IPS-20b (cell line): ENCODE results near the gene ADGRB3.
"Not testable (repeated sequence)": the region's sequence is repeated elsewhere in the genome, so short reads cannot be mapped to it uniquely, and the experiment has no call there.

ENCODE experiments used
- H3K27ac ChIP-seq: one replicate; pipeline ENCODE4 v1.5.1; 2013; ENCODE audit warnings: low read length
- H3K27me3 ChIP-seq: 2 replicates; pipeline ENCODE4 v1.6.1; 2013; ENCODE audit warnings: mild to moderate bottlenecking, low read length, inconsistent platforms; ENCODE audit not compliant: insufficient read depth
- H3K36me3 ChIP-seq: 2 replicates; pipeline ENCODE4 v1.6.1; 2013; ENCODE audit warnings: low read depth, mild to moderate bottlenecking, inconsistent platforms, low read length, moderate library complexity; ENCODE audit not compliant: insufficient read depth
- H3K4me1 ChIP-seq: 2 replicates; pipeline ENCODE4 v1.6.1; 2013; ENCODE audit warnings: mild to moderate bottlenecking, control low read depth, inconsistent platforms, low read length, moderate library complexity; ENCODE audit not compliant: insufficient read depth
- H3K4me3 ChIP-seq: 2 replicates; pipeline ENCODE4 v1.5.1; 2013; ENCODE audit warnings: mild to moderate bottlenecking, low read length, inconsistent platforms
- H3K9ac ChIP-seq: 2 replicates; pipeline ENCODE4 v1.6.1; 2013; ENCODE audit warnings: low read depth, mild to moderate bottlenecking, inconsistent platforms, low read length, moderate library complexity
- H3K9me3 ChIP-seq: 2 replicates; pipeline ENCODE4 v1.6.1; 2013; ENCODE audit warnings: mild to moderate bottlenecking, low read depth, low read length, inconsistent platforms; ENCODE audit not compliant: insufficient read depth

ADGRB3 gene

DNA sequence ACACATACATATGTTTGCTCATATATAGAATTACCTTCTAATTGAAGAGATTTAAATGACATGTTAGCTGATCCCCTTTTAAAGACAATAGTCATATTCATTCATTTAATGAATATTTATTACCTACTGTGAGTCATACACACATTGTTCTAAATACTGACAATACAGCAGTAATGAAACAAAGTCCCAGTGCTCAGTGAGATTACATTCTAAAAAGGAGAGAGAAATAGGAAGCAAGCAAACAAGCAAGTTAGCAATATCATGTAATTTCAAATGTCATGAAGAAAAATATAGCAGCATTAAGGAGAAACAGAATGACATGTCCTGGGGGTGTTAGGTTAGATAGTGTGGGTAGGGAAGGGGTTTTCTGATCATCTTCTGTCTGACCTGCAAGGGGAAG is 136.3 kb downstream of the ADGRB3 start:
- Histone ChIP-seq H3K4me3 (no peak overlapping the region), H3K36me3 (no peaks in the 10 kb centered on the region), H3K27ac (no peak overlapping the region), H3K9ac (no peak overlapping the region), H3K27me3 (no peaks in the 10 kb centered on the region), H3K4me1 (no peaks in the 10 kb centered on the region), H3K9me3 (no peaks in the 10 kb centered on the region)

DNA sequence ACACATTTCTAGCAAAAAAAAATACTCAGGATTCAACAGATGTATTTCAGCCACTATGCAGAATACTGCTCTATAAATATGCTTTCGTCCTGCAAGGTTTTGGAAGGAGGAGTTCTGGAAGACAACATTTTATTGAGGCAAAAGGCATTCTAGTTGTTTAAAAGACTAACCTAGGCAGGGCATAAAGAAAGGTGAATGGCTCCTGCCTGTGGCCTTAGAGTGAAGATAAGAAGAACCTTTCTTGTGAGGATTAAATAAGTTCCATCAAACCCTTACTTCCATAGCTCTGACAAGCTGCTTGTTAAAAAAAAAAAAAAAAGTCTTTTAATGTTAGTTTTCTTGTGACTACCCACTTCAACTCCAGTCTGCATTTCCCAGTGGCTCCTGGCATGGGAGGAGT is 139.8 kb downstream of the ADGRB3 start:
- H3K4me1 ChIP-seq = no peaks in the 10 kb centered on the region
- no peaks in the 10 kb centered on the region for H3K36me3 ChIP-seq
- no peak overlapping the region for H3K27ac ChIP-seq
- no peak overlapping the region for H3K9ac ChIP-seq
- no peaks in the 10 kb centered on the region for H3K27me3 ChIP-seq
- H3K4me3 ChIP-seq = no peak overlapping the region
- no peaks in the 10 kb centered on the region for H3K9me3 ChIP-seq

DNA sequence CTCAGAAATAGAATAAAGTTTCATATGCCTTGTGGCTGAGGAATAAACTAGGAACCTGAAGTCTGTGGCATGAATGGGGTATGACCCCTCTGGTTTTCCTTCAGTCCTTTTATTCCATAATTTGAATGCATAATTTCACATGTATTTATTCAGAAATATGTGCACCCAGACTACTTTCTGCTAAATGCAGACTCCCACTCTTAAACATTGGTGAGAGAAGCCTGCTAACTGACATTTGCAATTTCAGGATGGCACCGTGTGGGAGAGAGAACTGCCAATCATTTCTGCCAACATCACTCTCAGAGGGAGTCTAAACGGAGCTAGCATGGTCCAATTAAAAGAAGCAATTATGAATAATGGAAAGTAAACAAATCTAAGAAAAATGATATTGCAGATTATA is 141.3 kb downstream of the ADGRB3 start:
- Histone ChIP-seq H3K9me3 (no peaks in the 10 kb centered on the region), H3K4me3 (no peak overlapping the region), H3K36me3 (no peaks in the 10 kb centered on the region)

GRCh38 chr6:68777956-68778355 is 142.9 kb downstream of the ADGRB3 start:
- H3K27ac ChIP-seq = no peak overlapping the region
- no peak overlapping the region for H3K9ac ChIP-seq
- no peak overlapping the region for H3K4me3 ChIP-seq
- H3K27me3 ChIP-seq = no peaks in the 10 kb centered on the region
- no peaks in the 10 kb centered on the region for H3K4me1 ChIP-seq
- H3K9me3 ChIP-seq = no peaks in the 10 kb centered on the region
- H3K36me3 ChIP-seq = no peaks in the 10 kb centered on the region

More for the DNA sequence above, 141.3 kb downstream of the ADGRB3 start:
- no peaks in the 10 kb centered on the region for H3K27me3 ChIP-seq
- no peak overlapping the region for H3K9ac ChIP-seq
- H3K4me1 ChIP-seq = no peaks in the 10 kb centered on the region
- H3K27ac ChIP-seq = no peak overlapping the region

DNA sequence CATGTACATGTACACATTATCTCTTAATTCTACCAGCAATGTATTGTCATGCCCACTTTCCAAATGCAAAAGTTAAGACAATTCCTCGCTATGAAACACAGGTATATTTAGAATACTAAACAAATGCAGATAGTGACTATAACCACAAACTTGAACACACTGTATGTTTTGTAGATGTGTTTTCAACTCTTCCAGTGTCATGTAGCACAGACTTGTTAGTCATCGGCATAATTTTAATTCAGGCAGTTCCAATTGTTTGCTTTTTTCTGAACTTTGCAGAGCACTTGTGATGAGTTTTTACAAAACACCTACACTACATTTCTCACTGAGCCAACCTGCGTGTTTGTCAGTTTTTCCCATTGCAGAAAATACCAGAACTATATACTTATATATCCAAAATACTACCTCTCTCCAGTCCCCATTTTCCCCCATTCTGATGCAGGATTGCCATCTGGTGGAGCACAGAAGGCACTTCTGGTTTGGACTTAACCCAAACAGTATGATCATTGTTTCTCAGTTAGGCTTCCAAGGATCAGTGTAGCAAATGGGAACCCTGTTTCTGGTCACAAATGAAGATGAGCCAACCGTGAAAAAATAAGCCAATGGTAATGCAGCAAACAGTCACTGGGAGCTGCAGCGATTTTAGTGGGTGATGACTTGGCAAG is 143.4 kb downstream of the ADGRB3 start:
- no peak overlapping the region for H3K27ac ChIP-seq
- no peak overlapping the region for H3K4me3 ChIP-seq
- H3K36me3 ChIP-seq = no peaks in the 10 kb centered on the region
- H3K9me3 ChIP-seq = no peaks in the 10 kb centered on the region
- no peaks in the 10 kb centered on the region for H3K27me3 ChIP-seq
- no peaks in the 10 kb centered on the region for H3K4me1 ChIP-seq
- no peak overlapping the region for H3K9ac ChIP-seq

GRCh38 chr6:68779366-68779765 is 144.3 kb downstream of the ADGRB3 start:
- Histone ChIP-seq H3K27ac (no peak overlapping the region), H3K4me3 (no peak overlapping the region), H3K9me3 (no peaks in the 10 kb centered on the region), H3K9ac (no peak overlapping the region), H3K27me3 (no peaks in the 10 kb centered on the region), H3K36me3 (no peaks in the 10 kb centered on the region), H3K4me1 (no peaks in the 10 kb centered on the region)

GRCh38 chr6:68790128-68790527 is 155.0 kb downstream of the ADGRB3 start:
- not testable (repeated sequence) for H3K4me3 ChIP-seq, H3K27me3 ChIP-seq, H3K9me3 ChIP-seq, H3K9ac ChIP-seq, H3K27ac ChIP-seq, H3K36me3 ChIP-seq, H3K4me1 ChIP-seq

DNA sequence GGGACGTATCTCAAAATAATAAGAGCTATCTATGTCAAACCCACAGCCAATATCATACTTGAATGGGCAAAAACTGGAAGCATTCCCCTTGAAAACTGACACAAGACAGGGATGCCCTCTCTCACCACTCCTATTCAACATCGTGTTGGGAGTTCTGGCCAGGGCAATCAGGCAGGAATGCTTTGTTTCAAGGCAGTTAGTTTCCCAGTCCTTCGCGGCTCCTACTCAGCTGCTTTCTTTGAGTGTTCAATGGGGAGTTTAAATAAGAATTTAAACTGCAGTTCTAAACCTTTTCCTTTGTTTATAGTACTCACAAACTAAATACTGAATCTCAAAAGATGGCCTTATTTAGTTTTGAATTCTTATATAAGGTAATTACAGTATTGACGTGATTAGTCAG is 179.9 kb downstream of the ADGRB3 start:
- H3K9me3 ChIP-seq, H3K27ac ChIP-seq, H3K36me3 ChIP-seq, H3K27me3 ChIP-seq, H3K4me3 ChIP-seq, H3K4me1 ChIP-seq: not testable (repeated sequence)
- peak overlapping the region; percentile 39; the same call in 1 of the 2 replicates for H3K9ac ChIP-seq

GRCh38 chr6:68826501-68826900 is 191.4 kb downstream of the ADGRB3 start:
- H3K27ac ChIP-seq = no peak overlapping the region
- no peaks in the 10 kb centered on the region for H3K27me3 ChIP-seq
- H3K9me3 ChIP-seq = no peaks in the 10 kb centered on the region
- no peak overlapping the region for H3K4me3 ChIP-seq
- no peak overlapping the region for H3K9ac ChIP-seq
- H3K36me3 ChIP-seq = no peaks in the 10 kb centered on the region
- H3K4me1 ChIP-seq = 0 out of 2 replicates have a peak, but pooled peaks cover 3% of the 10 kb centered on the region

DNA sequence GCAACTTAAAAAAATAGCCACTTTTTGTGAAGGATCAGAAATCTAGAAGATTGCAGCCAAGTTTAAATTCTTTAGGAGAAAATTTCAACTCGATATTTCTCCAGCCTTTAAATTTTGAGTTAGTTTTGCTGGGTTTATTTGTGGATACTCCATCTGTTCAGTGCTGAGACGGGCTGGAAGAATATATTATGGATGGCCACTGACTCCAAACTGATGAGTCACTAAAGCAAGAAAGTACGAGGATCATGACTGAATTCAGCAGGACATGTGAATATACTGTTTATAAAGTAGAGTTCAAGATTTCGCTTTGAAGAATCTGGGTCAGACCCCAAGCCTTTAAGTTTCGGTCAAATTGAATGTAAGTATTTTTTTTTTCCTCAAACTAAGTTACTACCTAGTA is 199.5 kb downstream of the ADGRB3 start:
- Histone ChIP-seq H3K4me1 (no peaks in the 10 kb centered on the region), H3K9me3 (no peaks in the 10 kb centered on the region), H3K27me3 (no peaks in the 10 kb centered on the region), H3K4me3 (no peak overlapping the region), H3K27ac (no peak overlapping the region), H3K9ac (no peak overlapping the region), H3K36me3 (no peaks in the 10 kb centered on the region)

DNA sequence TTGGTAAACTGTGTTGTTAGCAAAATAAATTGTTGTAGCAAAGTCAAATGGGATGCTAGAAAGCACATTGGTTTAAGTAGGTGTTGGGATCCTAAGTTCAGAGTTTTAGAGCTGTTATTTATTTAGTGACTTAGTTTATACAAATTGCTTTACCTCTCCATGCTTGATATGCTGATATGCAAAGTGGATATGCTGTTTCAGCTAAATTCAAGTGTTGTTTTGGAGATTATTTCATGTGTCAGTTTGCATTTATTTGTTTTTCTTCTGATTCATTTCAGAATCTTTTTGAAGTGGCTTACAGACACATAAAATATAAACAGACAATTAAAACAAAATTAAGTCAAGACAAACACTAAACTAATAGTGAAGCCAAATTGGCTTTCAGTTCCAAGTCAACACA is 203.5 kb downstream of the ADGRB3 start:
- Histone ChIP-seq H3K4me3 (no peak overlapping the region), H3K9ac (no peak overlapping the region), H3K27ac (no peak overlapping the region), H3K27me3 (no peaks in the 10 kb centered on the region), H3K4me1 (no peaks in the 10 kb centered on the region), H3K36me3 (no peaks in the 10 kb centered on the region), H3K9me3 (peaks cover 2% of the 10 kb centered on the region; the same call in 1 of the 2 replicates)

- no peaks in the 10 kb centered on the region for H3K36me3 ChIP-seq
- no peaks in the 10 kb centered on the region for H3K27me3 ChIP-seq
- H3K9ac ChIP-seq = no peak overlapping the region
- H3K27ac ChIP-seq = no peak overlapping the region
- no peaks in the 10 kb centered on the region for H3K4me1 ChIP-seq
- no peak overlapping the region for H3K4me3 ChIP-seq
- peaks cover 8% of the 10 kb centered on the region for H3K9me3 ChIP-seq
Observed at GRCh38 chr6:68852791-68853190, 217.7 kb downstream of the ADGRB3 start.
